Occipital lobe (tissue), 2 donors: Measurements from ENCODE around the gene CCL27. TPM values are rescaled to one million over a fixed set of nuclear protein-coding genes. Genes with fewer than 3 reads are reported as not detected.
A peak's percentile ranks its signal among the peaks of the same experiment; 100 is the strongest.
"Not testable (repeated sequence)": the region's sequence is repeated elsewhere in the genome, so short reads cannot be mapped to it uniquely, and the experiment has no call there.

Experiments
- DNase-seq: peaks from one replicate; lab custom pipeline; 2025; lab: John Stamatoyannopoulos, UW
- total RNA-seq: library from RNA; depleted of rRNA; stranded (reverse); fragments of >200 nt; gene quantifications from one replicate; pipeline ENCODE4 v1.2.3, GENCODE V29; 2014

Gene CCL27
- total RNA-seq, 1 donor from 2014 or later, result 0.31 TPM

GRCh38 chr9:34651321-34651720, 11.1 kb downstream of the CCL27 start:
- no peak for DNase-seq

- no peak for DNase-seq
Measured at GRCh38 chr9:34650816-34651215, 11.6 kb downstream of the CCL27 start.

- DNase-seq, result no peak
Measured at GRCh38 chr9:34648673-34649072, 13.8 kb downstream of the CCL27 start.

- DNase-seq, result no peak
Measured at GRCh38 chr9:34647651-34648050, 14.8 kb downstream of the CCL27 start.

GRCh38 chr9:34647084-34647403, 15.4 kb downstream of the CCL27 start:
- no peak for DNase-seq

- DNase-seq, result peak; percentile 84
Measured at GRCh38 chr9:34646211-34647083, 16.0 kb downstream of the CCL27 start, which contains the start of gene GALT. TSS of gene GALT (plus strand) at chr9:34646675. CDS start at chr9:34646705, 30 bp downstream.

GRCh38 chr9:34644766-34645314, 17.6 kb downstream of the CCL27 start:
- no peak for DNase-seq

GRCh38 chr9:34642679-34643078, 19.8 kb downstream of the CCL27 start:
- DNase-seq, result no peak

GRCh38 chr9:34639322-34639721, 23.1 kb downstream of the CCL27 start:
- not testable (repeated sequence) for DNase-seq

GRCh38 chr9:34638138-34638445, 24.4 kb downstream of the CCL27 start:
- no peak for DNase-seq

- DNase-seq, result peak; percentile 88
Measured at GRCh38 chr9:34637356-34638137, 24.9 kb downstream of the CCL27 start, which contains the start of gene SIGMAR1. TSS of gene SIGMAR1 (minus strand) at chr9:34637787. CDS start at chr9:34637697, 90 bp downstream.

GRCh38 chr9:34636791-34637355, 25.6 kb downstream of the CCL27 start:
- DNase-seq, result no peak

- DNase-seq, result no peak
Measured at GRCh38 chr9:34635556-34635955, 26.9 kb downstream of the CCL27 start.

GRCh38 chr9:34634551-34635248, 27.8 kb downstream of the CCL27 start:
- no peak for DNase-seq

- peak; percentile 51 for DNase-seq
Measured at GRCh38 chr9:34633851-34634550, 28.5 kb downstream of the CCL27 start.

- no peak for DNase-seq
Measured at GRCh38 chr9:34633166-34633565, 29.3 kb downstream of the CCL27 start.

GRCh38 chr9:34630402-34631154, 31.9 kb downstream of the CCL27 start:
- no peak for DNase-seq

GRCh38 chr9:34629491-34629808, 33.0 kb downstream of the CCL27 start:
- no peak for DNase-seq

GRCh38 chr9:34628656-34629490, 33.6 kb downstream of the CCL27 start, which contains the start of gene ARID3C:
TSS of gene ARID3C (minus strand) at chr9:34629066. CDS start at chr9:34628014, 1,052 bp downstream.
- DNase-seq, result no peak
